ENCODE data around the gene SYP.
"Not testable (repeated sequence)": the region's sequence is repeated elsewhere in the genome, so short reads cannot be mapped to it uniquely, and the experiment has no call there.

The SYP gene

GRCh38 chrX:49191574-49192011 is 8.4 kb downstream of the SYP start:
- in situ Hi-C loops (cut with MboI; ENCODE audit: low sequenced_read_pairs), result no loop called here

DNA sequence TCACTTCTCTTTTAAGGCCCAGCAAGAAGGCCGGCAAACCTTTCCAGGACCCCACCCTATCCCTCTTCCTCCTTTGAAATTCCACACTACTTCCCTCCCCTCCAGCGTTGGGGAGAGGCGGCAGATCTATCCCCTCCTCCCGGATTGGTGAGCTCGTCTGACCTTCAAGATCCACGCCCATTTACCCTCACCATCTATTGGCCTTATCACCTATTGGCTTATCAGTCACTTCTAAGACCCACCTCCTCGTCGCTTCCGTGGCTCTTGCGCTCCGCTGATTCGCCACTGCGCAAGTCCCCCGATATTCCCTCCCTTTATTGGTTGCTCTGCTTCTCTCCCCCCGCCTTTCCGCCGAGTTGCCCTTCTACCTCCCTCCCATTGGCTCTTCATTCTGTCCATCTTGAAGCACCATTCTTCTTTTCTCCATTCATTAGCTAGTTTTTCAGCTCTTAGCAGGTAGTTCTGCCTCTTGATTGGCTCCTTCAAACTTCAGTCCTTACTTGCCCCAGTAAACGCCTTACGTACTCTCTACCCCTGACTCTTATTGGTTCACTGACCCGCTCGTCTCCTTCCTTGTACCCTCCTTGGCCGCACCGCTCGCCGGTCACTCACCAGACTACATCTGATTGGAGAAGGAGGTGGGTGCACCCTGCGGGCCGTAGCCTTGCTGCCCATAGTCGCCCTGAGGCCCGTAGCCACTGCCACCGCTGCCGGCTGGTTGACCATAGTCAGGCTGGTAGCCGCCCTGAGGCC is 9.0 kb downstream of the SYP start:
- in situ Hi-C loops (cut with MboI; ENCODE audit: low sequenced_read_pairs), result no loop called here

GRCh38 chrX:49189606-49190005 is 10.4 kb downstream of the SYP start:
- in situ Hi-C loops (cut with MboI; ENCODE audit: low sequenced_read_pairs), result no loop called here

DNA sequence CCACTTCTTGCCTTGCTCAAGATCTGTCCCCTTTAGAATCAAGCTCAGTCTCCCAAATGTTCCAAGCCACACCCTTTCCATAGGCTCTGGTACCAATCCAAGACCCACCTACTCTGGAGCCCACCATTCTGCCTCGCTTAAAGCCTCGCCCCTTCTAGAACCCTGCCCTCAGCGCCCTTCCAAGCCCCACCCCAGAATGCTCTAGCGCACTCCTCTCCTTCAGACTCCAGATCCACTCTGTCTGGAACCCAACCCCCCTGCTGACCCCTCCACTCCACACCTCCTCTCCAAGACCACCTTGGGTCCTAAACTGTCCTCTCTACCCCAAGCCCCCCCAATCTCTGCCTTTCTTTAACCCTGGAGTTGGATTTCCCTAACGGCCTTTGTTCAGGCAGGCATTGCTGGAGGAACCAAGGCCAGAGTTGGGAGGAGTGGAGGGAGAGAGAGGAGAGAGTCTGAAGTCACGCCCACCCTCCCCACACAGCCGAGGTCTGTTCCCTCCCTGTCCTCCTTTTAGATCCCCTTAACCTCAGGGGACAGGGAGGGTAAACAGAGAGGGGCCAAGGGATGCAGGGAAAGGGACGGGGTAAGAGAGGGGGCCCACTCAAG is 11.4 kb downstream of the SYP start:
- in situ Hi-C loops (cut with MboI; ENCODE audit: low sequenced_read_pairs), result no loop called here

DNA sequence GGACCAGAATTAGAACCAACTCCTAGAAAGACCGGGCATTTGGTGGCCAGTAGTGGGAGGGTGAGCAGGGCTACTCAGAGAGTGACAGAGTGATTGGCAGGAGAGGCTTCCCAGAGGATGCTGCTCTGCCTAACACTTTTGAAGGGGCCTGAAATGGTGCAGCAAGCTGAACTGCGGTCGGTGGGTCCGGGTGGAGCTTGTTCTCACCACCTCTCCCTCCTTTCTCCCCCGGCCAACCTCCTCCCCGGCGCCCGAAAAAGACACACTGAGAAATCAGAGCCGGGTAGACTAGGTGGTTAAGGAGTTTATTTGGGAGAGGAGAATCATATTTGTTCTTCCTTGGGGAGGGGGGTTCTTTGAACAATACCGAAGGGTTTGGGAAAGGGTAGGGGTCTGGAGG is 12.5 kb downstream of the SYP start:
- in situ Hi-C loops (cut with MboI; ENCODE audit: low sequenced_read_pairs), result no loop called here

DNA sequence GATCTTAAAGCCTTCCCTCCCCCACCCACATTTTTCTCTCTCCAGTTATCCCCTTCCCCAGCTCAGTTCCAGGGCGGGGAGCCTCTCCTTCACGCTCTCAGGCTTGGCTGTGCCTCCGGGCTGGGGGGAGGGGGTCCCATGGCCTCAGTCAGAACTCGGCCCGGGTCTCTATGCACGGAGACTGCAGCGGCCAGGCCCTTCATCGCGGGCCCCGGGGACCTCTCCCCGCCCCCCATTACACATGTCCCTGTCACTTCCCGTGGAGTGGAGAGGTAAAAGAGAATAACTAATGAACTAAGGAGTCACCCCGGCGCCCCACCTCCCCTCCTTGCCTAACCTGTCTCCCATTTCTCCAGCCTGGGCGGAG is 13.0 kb downstream of the SYP start:
- in situ Hi-C loops (cut with MboI; ENCODE audit: low sequenced_read_pairs), result no loop called here

DNA sequence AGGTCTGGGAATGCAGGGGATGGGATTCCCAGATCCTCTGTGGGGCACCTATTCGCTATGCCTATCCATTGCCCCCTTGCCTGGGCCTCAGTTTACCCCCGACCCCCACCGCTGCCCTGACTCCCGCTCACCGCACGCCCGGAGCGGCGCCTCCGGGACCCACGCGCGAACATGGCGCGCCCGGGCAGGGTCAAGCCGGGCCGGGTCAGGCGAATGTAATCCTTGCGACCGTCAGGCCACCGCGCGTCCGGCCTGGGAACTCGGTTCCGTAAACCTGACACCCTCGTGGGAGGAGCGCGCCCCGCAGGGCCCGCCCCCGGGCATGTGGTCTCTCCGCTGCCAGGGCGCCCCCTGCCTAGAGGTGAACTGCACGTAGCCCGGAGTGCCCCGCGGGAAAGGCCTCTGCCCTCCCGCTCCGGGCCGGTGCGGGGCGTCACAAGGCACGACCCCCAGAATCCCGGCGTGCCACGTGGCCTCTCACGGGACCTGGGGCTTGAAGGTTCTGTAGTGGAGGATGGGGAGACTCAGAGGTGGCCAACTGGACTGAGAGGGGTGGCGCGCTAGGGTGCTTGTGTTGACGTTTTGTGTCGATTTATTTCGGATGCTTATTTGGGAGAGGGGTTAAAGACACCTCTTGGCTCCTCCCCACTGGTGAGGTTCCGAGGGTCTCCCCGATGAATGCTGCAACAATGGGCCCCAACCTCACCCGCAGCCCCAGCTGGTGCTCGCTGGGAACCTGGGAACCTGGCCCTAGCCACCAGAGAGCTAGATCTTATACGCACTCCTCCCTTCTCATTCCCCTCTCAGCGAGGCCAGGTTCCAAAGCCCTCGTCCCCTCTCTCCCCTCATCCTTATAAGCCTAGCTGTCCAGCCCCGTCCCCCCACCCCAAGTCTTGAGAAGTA is 13.6 kb downstream of the SYP start, which contains the start of gene PRICKLE3:
TSS of gene PRICKLE3 (minus strand) at position 249 of the 903 bp plus-strand sequence. CDS start at position 173, 76 bp downstream.
- in situ Hi-C loops (cut with MboI; ENCODE audit: low sequenced_read_pairs), result no loop called here

DNA sequence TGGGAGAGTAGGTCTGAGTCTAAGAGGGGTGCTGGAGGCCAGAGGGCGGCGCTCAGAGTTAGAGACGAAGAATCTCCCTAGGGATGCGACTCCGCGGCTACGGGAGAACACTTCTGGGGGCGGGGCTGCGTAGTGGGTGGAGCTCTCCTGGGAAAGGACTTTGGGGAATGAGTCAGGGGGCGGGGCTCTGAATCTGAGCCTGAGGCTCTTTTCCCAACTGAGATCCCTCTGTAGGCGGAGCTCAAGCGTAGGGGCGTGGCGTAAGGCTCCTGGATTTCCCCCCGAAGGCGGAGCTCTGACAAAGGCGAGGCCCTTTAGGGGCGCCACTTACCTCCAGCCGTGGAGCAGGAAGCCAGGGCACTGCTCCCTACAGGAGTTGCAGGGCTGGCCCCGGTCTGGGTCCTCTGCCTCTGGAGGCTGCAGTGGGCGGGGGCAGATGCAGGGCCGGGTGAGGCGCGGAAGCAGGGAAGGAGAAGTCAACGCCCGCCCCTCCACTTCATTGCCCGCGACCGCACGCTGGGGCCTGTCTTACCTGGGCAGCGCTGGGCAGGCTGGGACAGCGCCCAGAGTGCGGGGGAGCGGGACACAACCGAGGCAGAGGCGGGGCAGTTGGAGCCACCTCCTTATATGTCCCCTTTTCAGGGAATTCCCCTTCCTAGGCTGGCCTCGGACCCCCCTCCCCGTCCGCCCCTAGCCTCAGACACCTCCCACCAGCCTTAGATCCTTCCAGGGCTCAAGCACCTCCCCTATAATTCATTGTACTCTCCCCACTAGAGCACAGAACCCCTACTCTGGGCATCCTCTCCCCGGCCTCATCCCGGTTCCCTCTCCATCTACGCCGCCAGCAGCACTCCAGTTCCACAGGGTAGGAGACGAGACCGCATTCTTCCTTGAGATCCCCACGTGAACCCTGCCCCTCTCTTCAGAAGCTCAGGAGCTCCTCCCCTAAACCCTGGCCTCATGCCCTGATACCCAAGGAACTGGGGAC is 15.4 kb downstream of the SYP start:
- in situ Hi-C loops (cut with MboI; ENCODE audit: low sequenced_read_pairs), result no loop called here

GRCh38 chrX:49183701-49184281 is 16.2 kb downstream of the SYP start:
- in situ Hi-C loops (cut with MboI; ENCODE audit: low sequenced_read_pairs), result no loop called here

- in situ Hi-C loops (cut with MboI; ENCODE audit: low sequenced_read_pairs), result no loop called here
Measured at GRCh38 chrX:49179358-49179757, 20.6 kb downstream of the SYP start.

DNA sequence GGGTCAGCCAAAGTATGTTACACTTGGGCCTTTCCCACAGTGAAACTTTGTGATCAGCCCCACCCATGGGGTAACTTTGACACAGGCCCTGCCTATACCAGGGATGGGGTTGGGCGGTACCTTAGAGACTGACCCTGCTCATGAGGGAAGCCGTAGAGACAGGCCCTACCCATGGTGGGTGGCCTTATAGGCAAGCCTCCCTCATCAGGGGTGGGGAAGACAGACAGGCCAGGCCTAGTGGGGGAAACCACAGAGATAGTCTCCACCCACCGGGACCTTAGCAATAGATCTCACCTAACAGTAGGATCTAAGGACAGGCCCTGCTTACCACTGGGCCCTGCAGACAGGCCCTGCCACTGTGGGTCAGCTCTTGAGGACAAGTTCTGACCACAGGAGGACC is 21.5 kb downstream of the SYP start:
- in situ Hi-C loops (cut with MboI; ENCODE audit: low sequenced_read_pairs), result no loop called here

DNA sequence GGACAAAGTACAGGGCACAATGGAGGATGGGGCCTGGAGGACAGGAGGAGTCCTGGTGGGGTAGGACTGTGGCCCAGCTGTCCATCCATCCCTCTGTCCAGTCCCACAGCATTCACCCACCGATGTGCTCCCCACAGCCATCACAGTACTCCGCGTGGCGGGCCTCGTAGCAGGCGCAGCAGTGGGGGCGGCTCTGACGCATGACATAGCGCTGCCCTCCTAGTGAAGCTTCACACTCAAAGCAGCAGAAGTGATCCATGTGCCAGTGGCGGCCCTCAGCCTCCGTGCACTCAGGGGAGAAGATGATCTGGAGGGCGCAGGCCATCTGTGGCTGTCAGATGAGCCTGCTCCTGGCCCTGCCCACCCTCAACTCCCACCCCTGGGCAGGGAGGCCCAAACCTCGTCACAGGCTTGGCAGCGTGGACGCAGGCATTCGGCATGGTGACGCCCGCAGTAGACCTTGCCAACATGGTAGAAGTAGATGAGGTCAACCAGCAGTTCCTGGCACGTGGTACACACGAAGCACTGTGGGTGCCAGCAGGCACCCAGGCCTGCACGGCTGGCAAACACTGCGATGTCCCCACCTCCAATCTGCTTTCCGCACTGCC is 22.0 kb downstream of the SYP start:
- in situ Hi-C loops (cut with MboI; ENCODE audit: low sequenced_read_pairs), result no loop called here

DNA sequence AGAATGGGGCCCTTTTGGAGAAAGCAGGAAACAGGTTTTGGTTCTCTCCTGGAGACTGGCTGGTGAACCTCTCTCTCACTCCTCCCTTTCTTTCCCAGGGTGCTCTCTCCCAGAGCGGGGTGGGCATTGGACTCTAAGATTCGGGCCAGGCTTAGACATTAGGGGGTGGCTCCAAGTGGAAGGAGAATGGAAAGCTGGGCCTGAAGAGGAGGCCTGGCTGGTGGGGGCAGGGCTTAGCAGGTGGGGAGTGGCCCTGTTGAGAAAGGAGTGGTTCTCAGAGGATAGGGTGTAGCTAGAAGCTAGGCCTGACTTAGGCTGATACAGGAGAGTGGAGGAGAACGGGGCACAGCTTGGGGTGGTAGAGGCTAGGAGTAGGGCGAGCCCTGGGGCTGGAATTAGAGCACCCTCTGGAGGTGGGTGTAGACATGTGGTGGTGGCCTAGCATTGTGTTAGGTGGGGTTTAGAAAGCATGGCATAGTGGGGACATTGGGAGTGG is 22.6 kb downstream of the SYP start:
- in situ Hi-C loops (cut with MboI; ENCODE audit: low sequenced_read_pairs), result no loop called here

- in situ Hi-C loops (cut with MboI; ENCODE audit: low sequenced_read_pairs), result no loop called here
Measured at GRCh38 chrX:49176421-49177326, 23.3 kb downstream of the SYP start.

DNA sequence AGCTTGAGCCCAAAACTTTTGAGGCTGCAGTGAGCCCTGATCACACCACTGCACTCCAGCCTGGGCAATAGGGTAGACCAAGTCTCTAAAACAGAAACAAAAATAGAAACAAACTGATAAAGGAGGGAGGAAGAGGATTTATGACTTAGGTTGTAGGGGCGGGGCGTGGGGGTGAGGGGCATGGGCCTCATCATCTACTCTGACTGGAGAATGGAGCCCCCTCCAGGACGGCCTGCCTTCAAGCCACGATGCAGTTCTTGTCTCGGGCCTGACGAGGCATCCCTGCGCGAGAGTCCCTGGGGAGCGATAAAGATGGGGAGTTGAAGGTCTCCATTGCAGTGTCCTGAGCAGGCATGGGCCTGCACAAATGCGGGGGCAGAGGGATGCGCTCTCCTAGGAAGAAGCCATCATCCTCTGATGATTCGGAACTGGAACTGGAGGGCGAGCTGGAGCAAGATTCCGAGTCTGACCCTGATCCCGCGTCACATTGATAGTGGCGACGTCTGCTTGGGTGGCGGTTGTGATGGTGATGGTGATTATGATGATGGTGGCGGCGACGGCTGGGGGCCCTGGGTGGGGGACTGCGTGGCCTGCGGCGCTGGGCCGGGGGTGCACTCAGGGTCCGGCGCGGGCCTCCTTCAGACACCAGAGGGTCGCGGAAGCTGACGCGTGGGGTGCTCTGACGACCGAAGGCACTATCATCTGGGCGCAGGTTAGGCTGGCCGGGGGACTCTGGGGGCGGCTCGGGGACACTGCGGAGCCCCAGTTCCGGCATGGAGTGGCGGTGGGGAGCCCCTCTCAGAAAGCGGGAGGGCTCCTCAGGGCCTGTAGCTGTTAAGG is 24.3 kb downstream of the SYP start:
- in situ Hi-C loops (cut with MboI; ENCODE audit: low sequenced_read_pairs), result no loop called here

- in situ Hi-C loops (cut with MboI; ENCODE audit: low sequenced_read_pairs), result no loop called here
Measured at GRCh38 chrX:49174723-49175122, 25.3 kb downstream of the SYP start.

GRCh38 chrX:49173544-49173943 is 26.4 kb downstream of the SYP start:
- in situ Hi-C loops (cut with MboI; ENCODE audit: low sequenced_read_pairs), result not testable (repeated sequence)

Measured in HL-60/S4 treated with phorbol 12-myristate 13-acetate at 8.2 ng/mL for 4 days and 3 days (cell line).